Choroid plexus epithelial cell (primary cell): ENCODE results near the gene SLC22A23.

Source experiments
- DNase-seq: peaks from one replicate; pipeline ENCODE4 v3.0.0-alpha.2; 2010; ENCODE audit warnings: low read depth
- H3K4me3 ChIP-seq: 2 replicates; pipeline ENCODE4 v1.5.1; 2011; ENCODE audit warnings: low read depth, mild to moderate bottlenecking, control low read depth, low read length, moderate library complexity
- TF ChIP-seq, protein P1 (sequence below): conservative IDR thresholded peaks from 2 replicates; pipeline ENCODE4 v1.5.1; 2011; ENCODE audit warnings: low read depth, mild to moderate bottlenecking, control low read depth, inconsistent platforms, low read length, moderate library complexity

The SLC22A23 gene

GRCh38 chr6:3367630-3368029 lies 89.2 kb downstream of the SLC22A23 start:
- TF ChIP-seq, protein P1, sequence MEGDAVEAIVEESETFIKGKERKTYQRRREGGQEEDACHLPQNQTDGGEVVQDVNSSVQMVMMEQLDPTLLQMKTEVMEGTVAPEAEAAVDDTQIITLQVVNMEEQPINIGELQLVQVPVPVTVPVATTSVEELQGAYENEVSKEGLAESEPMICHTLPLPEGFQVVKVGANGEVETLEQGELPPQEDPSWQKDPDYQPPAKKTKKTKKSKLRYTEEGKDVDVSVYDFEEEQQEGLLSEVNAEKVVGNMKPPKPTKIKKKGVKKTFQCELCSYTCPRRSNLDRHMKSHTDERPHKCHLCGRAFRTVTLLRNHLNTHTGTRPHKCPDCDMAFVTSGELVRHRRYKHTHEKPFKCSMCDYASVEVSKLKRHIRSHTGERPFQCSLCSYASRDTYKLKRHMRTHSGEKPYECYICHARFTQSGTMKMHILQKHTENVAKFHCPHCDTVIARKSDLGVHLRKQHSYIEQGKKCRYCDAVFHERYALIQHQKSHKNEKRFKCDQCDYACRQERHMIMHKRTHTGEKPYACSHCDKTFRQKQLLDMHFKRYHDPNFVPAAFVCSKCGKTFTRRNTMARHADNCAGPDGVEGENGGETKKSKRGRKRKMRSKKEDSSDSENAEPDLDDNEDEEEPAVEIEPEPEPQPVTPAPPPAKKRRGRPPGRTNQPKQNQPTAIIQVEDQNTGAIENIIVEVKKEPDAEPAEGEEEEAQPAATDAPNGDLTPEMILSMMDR: no peak
- no peak overlapping the region for H3K4me3 ChIP-seq
- no peak for DNase-seq

GRCh38 chr6:3366596-3367413 lies 90.0 kb downstream of the SLC22A23 start:
- TF ChIP-seq, protein P1: no peak
- DNase-seq: no peak
- H3K4me3 ChIP-seq: no peak overlapping the region

GRCh38 chr6:3364391-3364790 lies 92.5 kb downstream of the SLC22A23 start:
- H3K4me3 ChIP-seq: no peak overlapping the region
- TF ChIP-seq, protein P1: no peak
- DNase-seq: no peak

DNA sequence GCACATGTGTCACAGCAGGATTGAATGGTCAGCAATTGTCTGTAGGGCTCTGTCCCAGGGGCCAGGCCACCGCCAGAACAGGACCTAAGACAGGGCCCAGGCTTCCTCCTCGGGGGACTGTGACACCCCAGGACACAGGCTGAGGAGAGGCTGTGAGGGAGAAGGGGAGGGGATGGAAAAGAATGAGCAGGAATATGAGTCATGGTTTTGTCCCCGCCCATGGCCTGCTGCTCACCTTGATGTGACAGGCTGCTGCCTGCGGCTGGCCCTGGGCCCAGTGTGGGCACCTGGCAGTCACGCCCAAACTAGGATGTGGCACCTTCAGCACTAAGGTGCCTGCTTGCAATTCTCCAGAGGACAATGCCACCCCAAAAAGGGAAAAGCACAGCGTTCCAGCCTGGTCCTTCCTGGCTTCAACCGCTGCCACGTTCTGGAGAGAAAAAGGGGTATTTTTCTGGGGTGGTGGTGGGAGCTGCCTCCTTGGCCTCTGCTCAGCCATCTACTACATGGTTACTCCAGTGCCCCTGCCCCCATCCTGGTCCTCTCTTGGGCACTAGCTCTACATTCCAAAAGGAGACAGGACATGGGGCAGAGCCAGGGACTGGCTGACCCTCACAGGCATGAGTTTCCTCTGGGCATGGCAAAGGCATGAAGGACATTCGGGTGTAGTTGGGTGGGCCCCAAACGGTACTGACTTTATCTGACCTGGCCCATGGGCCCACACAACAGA lies 93.4 kb downstream of the SLC22A23 start:
- no peak overlapping the region for H3K4me3 ChIP-seq
- TF ChIP-seq, protein P1: no peak
- no peak for DNase-seq

DNA sequence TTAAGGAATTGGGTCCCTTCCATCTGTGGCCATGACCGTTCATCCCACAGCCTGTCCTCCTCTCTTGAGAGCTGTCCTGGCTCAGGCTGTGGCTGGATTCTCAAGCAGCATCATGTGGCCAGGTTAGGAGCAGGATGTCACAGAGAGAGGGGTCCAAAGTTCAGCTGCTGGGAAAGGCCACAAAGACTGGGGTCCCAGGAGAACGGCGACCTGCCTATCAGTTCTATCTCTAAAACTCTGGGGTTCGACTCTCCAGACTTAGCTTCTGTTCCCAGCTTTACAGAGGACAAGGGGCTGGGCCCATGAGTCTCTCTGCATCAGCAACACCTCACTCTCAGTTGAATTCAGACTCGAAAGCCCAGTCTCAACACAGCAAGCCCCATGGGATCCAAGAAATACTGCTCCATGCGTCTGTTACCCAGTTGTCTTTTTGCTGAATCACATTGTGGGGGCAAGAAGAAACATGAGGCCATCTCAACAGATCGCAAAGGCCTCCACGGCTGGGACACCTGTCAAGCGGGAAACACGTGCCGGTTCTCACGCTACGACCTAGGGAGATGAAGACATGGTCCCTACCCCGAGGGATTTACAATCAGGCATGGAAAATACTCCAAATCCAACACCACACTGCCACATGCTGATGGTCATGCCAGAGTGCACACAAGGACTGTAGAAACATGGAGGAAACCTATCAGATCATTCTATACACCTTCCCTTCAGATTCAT lies 95.4 kb downstream of the SLC22A23 start:
- TF ChIP-seq, protein P1: no peak
- H3K4me3 ChIP-seq: no peak overlapping the region
- no peak for DNase-seq

GRCh38 chr6:3360727-3361045 lies 96.2 kb downstream of the SLC22A23 start:
- no peak for DNase-seq
- TF ChIP-seq, protein P1: no peak
- H3K4me3 ChIP-seq: no peak overlapping the region
